CD4-positive, alpha-beta T cell treated with Interleukin-1 beta for 1 hour (primary cell): ENCODE measurements around the gene ATMIN.

ENCODE experiments used
- DNase-seq, 2 donors: peaks; one replicate each; pipeline ENCODE4 v3.0.0-alpha.2; 2020 to 2022

Gene ATMIN

GRCh38 chr16:81035398-81035974, at the start of gene ATMIN:
ATMIN (plus strand) TSS chr16:81035842; CDS start chr16:81035871, 29 bp downstream.
- peak; percentile 89 to 91 for DNase-seq

- no peak for DNase-seq
These were observed 49.1 kb upstream of the ATMIN start for GRCh38 chr16:80986557-80986956.

GRCh38 chr16:80988756-80989155, 46.9 kb upstream of the ATMIN start:
- no peak for DNase-seq

GRCh38 chr16:80989801-80990200, 45.8 kb upstream of the ATMIN start:
- no peak for DNase-seq

GRCh38 chr16:80990577-80990976, 45.1 kb upstream of the ATMIN start:
- no peak for DNase-seq

- no peak for DNase-seq
These were observed 44.7 kb upstream of the ATMIN start for GRCh38 chr16:80990978-80991377.

GRCh38 chr16:80991792-80992430, 43.7 kb upstream of the ATMIN start:
- no peak for DNase-seq

GRCh38 chr16:80992676-80993293, 42.9 kb upstream of the ATMIN start:
- DNase-seq, result no peak

GRCh38 chr16:80993307-80993706, 42.3 kb upstream of the ATMIN start:
- DNase-seq, result no peak

- no peak for DNase-seq
These were observed 41.8 kb upstream of the ATMIN start for GRCh38 chr16:80993834-80994233.

GRCh38 chr16:80994451-80994850, 41.2 kb upstream of the ATMIN start:
- no peak for DNase-seq

- DNase-seq, result no peak
These were observed 38.9 kb upstream of the ATMIN start for GRCh38 chr16:80996688-80997138.

GRCh38 chr16:80997139-80997798, 38.4 kb upstream of the ATMIN start:
- DNase-seq, result peak in 1 of 2 donors; percentile 22

- DNase-seq, result no peak
These were observed 37.5 kb upstream of the ATMIN start for GRCh38 chr16:80997964-80998620.

GRCh38 chr16:81000873-81001272, 34.8 kb upstream of the ATMIN start:
- DNase-seq, result no peak

GRCh38 chr16:81001330-81001729, 34.3 kb upstream of the ATMIN start:
- DNase-seq, result no peak

- no peak for DNase-seq
These were observed 32.6 kb upstream of the ATMIN start for GRCh38 chr16:81003064-81003463.

- peak in 1 of 2 donors; percentile 21 for DNase-seq
These were observed 31.8 kb upstream of the ATMIN start for GRCh38 chr16:81003610-81004460.

- peak; percentile 15 to 78 for DNase-seq
These were observed 30.8 kb upstream of the ATMIN start for GRCh38 chr16:81004646-81005353.

- DNase-seq, result no peak
These were observed 30.0 kb upstream of the ATMIN start for GRCh38 chr16:81005610-81006161.

GRCh38 chr16:81006211-81006812, 29.3 kb upstream of the ATMIN start:
- DNase-seq, result peak; percentile 68 to 75
